GM13977 (cell line): ENCODE data around the gene SOD3.

ENCODE experiments used
- DNase-seq: peaks from one replicate; pipeline ENCODE4 v3.0.0; 2012; ENCODE audit warnings: low spot score
- in situ Hi-C: fragments of 300-500 bp; cut with MboI; formaldehyde crosslinking; loops from one replicate; pipeline ENCODE4 v1.12.0; 2022; ENCODE audit warnings: low sequenced_read_pairs, low pct_unique_long_range_greater_than_20kb, mixed read lengths, inconsistent platforms; ENCODE audit not compliant: unreplicated experiment
- TF ChIP-seq, protein P1 (sequence below): IDR thresholded peaks from 2 replicates; pipeline ENCODE4 v1.5.1; 2012; ENCODE audit warnings: mild to moderate bottlenecking, control low read depth; ENCODE audit not compliant: insufficient read depth; ENCODE audit errors: extremely low read depth, missing control alignments

SOD3 gene

DNA sequence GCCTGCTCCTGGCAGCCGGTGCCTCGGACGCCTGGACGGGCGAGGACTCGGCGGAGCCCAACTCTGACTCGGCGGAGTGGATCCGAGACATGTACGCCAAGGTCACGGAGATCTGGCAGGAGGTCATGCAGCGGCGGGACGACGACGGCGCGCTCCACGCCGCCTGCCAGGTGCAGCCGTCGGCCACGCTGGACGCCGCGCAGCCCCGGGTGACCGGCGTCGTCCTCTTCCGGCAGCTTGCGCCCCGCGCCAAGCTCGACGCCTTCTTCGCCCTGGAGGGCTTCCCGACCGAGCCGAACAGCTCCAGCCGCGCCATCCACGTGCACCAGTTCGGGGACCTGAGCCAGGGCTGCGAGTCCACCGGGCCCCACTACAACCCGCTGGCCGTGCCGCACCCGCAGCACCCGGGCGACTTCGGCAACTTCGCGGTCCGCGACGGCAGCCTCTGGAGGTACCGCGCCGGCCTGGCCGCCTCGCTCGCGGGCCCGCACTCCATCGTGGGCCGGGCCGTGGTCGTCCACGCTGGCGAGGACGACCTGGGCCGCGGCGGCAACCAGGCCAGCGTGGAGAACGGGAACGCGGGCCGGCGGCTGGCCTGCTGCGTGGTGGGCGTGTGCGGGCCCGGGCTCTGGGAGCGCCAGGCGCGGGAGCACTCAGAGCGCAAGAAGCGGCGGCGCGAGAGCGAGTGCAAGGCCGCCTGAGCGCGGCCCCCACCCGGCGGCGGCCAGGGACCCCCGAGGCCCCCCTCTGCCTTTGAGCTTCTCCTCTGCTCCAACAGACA is 4.4 kb downstream of the SOD3 start:
- no peak for DNase-seq
- TF ChIP-seq, protein P1, sequence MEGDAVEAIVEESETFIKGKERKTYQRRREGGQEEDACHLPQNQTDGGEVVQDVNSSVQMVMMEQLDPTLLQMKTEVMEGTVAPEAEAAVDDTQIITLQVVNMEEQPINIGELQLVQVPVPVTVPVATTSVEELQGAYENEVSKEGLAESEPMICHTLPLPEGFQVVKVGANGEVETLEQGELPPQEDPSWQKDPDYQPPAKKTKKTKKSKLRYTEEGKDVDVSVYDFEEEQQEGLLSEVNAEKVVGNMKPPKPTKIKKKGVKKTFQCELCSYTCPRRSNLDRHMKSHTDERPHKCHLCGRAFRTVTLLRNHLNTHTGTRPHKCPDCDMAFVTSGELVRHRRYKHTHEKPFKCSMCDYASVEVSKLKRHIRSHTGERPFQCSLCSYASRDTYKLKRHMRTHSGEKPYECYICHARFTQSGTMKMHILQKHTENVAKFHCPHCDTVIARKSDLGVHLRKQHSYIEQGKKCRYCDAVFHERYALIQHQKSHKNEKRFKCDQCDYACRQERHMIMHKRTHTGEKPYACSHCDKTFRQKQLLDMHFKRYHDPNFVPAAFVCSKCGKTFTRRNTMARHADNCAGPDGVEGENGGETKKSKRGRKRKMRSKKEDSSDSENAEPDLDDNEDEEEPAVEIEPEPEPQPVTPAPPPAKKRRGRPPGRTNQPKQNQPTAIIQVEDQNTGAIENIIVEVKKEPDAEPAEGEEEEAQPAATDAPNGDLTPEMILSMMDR, result no peak
- in situ Hi-C loops, result no loop called here

DNA sequence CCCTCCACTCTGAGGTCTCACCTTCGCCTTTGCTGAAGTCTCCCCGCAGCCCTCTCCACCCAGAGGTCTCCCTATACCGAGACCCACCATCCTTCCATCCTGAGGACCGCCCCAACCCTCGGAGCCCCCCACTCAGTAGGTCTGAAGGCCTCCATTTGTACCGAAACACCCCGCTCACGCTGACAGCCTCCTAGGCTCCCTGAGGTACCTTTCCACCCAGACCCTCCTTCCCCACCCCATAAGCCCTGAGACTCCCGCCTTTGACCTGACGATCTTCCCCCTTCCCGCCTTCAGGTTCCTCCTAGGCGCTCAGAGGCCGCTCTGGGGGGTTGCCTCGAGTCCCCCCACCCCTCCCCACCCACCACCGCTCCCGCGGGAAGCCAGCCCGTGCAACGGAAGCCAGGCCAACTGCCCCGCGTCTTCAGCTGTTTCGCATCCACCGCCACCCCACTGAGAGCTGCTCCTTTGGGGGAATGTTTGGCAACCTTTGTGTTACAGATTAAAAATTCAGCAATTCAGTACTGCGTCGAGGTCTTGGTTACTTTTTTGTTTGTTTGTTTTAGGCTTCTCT is 5.0 kb downstream of the SOD3 start:
- TF ChIP-seq, protein P1, result no peak
- no peak for DNase-seq
- in situ Hi-C loops, result no loop called here

DNA sequence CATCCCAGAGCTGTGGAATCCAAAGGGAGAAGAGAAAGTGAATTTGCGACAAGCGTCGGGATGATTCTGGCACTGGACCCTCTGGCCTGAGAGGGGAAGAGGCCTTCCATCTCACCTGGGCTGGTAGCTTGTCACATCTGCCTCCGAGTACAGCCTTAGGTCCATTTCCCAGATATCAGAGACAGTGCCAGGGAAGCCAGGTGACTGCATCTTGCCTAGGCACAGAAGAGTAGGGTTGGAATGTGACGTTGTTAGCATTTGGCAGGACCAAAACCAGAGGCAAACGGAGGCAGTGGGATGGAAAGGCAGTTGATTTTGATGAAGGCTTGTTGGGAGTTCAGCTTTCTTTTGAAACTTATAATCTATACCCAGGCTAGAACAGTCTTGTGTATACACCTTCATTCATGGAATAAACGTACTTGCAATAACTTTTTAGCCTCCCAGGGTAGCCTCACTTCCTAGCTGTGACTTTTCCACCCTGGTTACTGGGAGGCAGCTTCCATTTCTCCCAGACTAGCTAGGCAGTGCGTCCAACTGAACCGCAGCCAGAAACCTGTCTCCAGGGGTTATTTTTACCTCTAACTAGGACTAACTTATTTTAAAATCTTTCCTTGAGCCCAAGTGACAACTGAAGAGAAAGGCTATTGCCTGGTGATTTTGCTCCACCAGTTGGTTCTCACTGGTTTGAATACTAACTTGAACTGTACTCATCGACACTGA is 5.9 kb downstream of the SOD3 start:
- TF ChIP-seq, protein P1, result no peak
- in situ Hi-C loops, result no loop called here
- no peak for DNase-seq

DNA sequence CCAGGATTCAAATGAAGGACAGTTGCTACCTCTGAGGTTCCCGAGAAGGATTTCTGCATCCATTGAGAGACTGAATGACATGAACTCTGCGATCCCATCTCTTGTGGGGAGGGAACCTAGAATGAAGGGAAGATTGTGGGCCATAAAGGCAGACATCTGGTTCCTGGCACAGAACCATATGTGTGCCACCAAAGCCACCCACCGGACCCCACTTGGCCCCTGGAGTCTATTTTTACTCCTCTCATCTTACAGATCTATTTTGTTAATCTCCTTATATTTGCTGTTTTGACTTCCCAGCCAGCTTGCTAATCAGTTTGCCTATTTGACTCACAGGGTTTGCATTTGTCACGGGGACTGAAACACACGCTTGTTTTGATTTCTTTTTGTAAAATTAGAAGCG is 7.3 kb downstream of the SOD3 start:
- DNase-seq, result no peak
- TF ChIP-seq, protein P1, result no peak
- in situ Hi-C loops, result no loop called here

DNA sequence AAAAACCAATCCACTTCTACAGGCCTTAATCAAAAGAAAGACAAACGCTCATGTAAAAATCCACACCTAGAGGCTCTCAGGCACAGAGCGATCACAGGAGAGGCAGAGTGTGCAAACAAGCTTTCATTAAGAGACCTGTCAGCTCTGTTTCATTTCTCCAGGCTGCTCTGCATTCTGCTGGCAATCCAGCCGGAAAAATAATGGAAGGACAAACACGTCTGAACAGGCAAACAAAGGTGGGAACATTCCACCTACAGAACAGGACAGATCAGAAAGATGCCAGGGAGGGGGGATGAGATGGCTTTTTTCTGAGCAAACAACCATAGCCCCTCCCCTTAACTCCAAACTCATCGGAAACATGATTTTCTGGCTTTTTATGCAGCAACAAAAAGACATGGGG is 9.7 kb downstream of the SOD3 start:
- no peak for DNase-seq
- TF ChIP-seq, protein P1, result no peak
- in situ Hi-C loops, result no loop called here

DNA sequence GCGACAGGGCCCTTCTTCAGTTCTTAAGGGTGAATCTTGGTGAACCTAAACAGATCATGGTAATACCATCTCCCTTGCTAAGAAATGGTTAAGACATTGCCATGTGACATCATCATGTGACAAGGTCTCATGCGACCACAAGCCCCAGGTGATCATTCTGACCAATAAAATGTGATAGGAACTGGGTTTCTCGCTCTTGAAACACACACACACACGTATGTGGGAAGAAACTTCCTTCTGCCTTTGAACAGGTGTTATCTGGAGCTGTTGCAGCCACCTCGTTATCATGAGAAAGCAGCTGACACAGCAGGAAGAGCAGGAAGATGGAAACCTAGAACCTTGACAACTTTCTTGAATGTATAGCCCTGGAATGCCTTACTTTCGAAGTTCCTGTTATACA is 10.2 kb downstream of the SOD3 start:
- in situ Hi-C loops, result no loop called here
- TF ChIP-seq, protein P1, result no peak
- DNase-seq, result no peak
